Endothelial cell of umbilical vein (primary cell): ENCODE results near the gene MAP6D1. TPM values are rescaled to one million over a fixed set of nuclear protein-coding genes. Genes with fewer than 3 reads are reported as not detected.

Source experiments
- BruUV-seq: library from RNA; stranded (reverse); fragments of 400-500 nt; replicated peaks from 2 replicates; lab custom pipeline; 2021; lab: Mats Ljungman, UMichigan
- CTCF ChIA-PET: fragments of 300-600, 350-600 bp; sonication (Branson Sonifier 250); formaldehyde crosslinking; loops from one replicate; lab custom pipeline; 2021; ENCODE audit warnings: antibody characterized with exemption, inconsistent platforms; lab: Charles Lee
- POLR2A ChIA-PET: fragments of 300-600, 350-600 bp; sonication (Branson Sonifier 250); formaldehyde crosslinking; loops from one replicate; lab custom pipeline; 2021; ENCODE audit warnings: antibody characterized with exemption, inconsistent platforms; lab: Charles Lee
- DNase-seq: peaks from one replicate; pipeline ENCODE4 v3.0.0-alpha.2; 2011; ENCODE audit warnings: low read depth, low spot score
- FAIRE-seq: peaks from 2 replicates; lab custom pipeline; 2011; peaks lifted over from hg19 to GRCh38; lab: Jason Lieb, UNC
- H2AFZ ChIP-seq: 2 replicates; pipeline ENCODE4 v1.6.0; 2012; ENCODE audit warnings: low read depth, low read length, control low read depth, inconsistent platforms
- H3K27ac ChIP-seq: 2 replicates; pipeline ENCODE4 v1.5.1; 2011; ENCODE audit warnings: low read depth, mild to moderate bottlenecking, control low read depth, low read length, moderate library complexity; ENCODE audit not compliant: insufficient read depth
- H3K27me3 ChIP-seq, 2 experiments: 2 replicates each; pipeline versions ENCODE4 v1.6.0 to v1.6.1; 2011; ENCODE audit warnings: low read length in 2 of 2, mixed read lengths in 1 of 2; ENCODE audit not compliant: control insufficient read depth in 2 of 2, insufficient read depth in 2 of 2
- H3K36me3 ChIP-seq, 2 experiments: 2 replicates in 1 of 2; 3 replicates in 1 of 2; pipeline ENCODE4 v1.5.1; 2011; ENCODE audit warnings: low read length in 2 of 2, mild to moderate bottlenecking in 1 of 2, moderate library complexity in 1 of 2; ENCODE audit not compliant: control insufficient read depth in 2 of 2, insufficient read depth in 2 of 2; ENCODE audit errors: extremely low read depth in 1 of 2
- H3K4me1 ChIP-seq: 3 replicates; pipeline ENCODE4 v1.5.1; 2011; ENCODE audit warnings: mild to moderate bottlenecking, low read length; ENCODE audit not compliant: control insufficient read depth, insufficient read depth; ENCODE audit errors: extremely low read depth
- H3K4me2 ChIP-seq: 2 replicates; pipeline ENCODE4 v1.6.1; 2011; ENCODE audit warnings: low read length, control low read depth, mixed read lengths; ENCODE audit not compliant: insufficient read depth
- H3K4me3 ChIP-seq, 3 experiments: fragments of 200-600 bp in 1 of 3; sonication (generic), shearing (Covaris generic) in 1 of 3; replicated peaks in 1 of 3; 2 replicates each; pipeline ENCODE4 v1.5.1; 2011 to 2016; ENCODE audit warnings: control low read depth in 3 of 3, low read length in 3 of 3, mild to moderate bottlenecking in 2 of 3, inconsistent platforms in 1 of 3, low read depth in 1 of 3, moderate library complexity in 1 of 3; ENCODE audit not compliant: insufficient read depth in 1 of 3
- H3K79me2 ChIP-seq: 2 replicates; pipeline ENCODE4 v1.6.0; 2012; ENCODE audit warnings: low read length, inconsistent platforms; ENCODE audit not compliant: control insufficient read depth, insufficient read depth
- H3K9ac ChIP-seq: replicated peaks from 2 replicates; pipeline ENCODE3; 2011; ENCODE audit warnings: low read length, control low read depth; ENCODE audit not compliant: insufficient read depth; ENCODE audit errors: extremely low read depth
- H3K9me1 ChIP-seq: replicated peaks from 3 replicates; pipeline ENCODE4 v1.6.0; 2011; ENCODE audit warnings: mild to moderate bottlenecking, low read length; ENCODE audit not compliant: control insufficient read depth, insufficient read depth; ENCODE audit errors: extremely low read depth
- H3K9me3 ChIP-seq: replicated peaks from 2 replicates; pipeline ENCODE4 v1.5.1; 2012; ENCODE audit warnings: low read length, inconsistent platforms; ENCODE audit not compliant: control insufficient read depth, insufficient read depth
- H4K20me1 ChIP-seq: replicated peaks from 2 replicates; pipeline ENCODE3; 2011; ENCODE audit warnings: mild to moderate bottlenecking, low read length; ENCODE audit not compliant: control insufficient read depth, insufficient read depth; ENCODE audit errors: extremely low read depth
- CTCF ChIP-seq, 2 donors: IDR thresholded peaks; 1 replicate in 1 of 2; 2 replicates in 1 of 2; pipeline ENCODE4 v1.5.1; 2011; ENCODE audit warnings: low read length in 2 of 2, mild to moderate bottlenecking in 2 of 2, moderate library complexity in 2 of 2, control low read depth in 1 of 2, inconsistent platforms in 1 of 2, low read depth in 1 of 2; ENCODE audit not compliant: insufficient read depth in 1 of 2; ENCODE audit errors: extremely low read depth in 1 of 2
- EZH2 ChIP-seq: IDR thresholded peaks from 2 replicates; pipeline ENCODE4 v1.6.1; 2012; ENCODE audit warnings: borderline replicate concordance, low read depth, mild to moderate bottlenecking, moderate library complexity, low read length, inconsistent platforms; ENCODE audit not compliant: severe bottlenecking
- FOS ChIP-seq: IDR thresholded peaks from 2 replicates; pipeline ENCODE4 v1.6.1; 2011; ENCODE audit warnings: mild to moderate bottlenecking, low read length, moderate library complexity, borderline replicate concordance; ENCODE audit not compliant: insufficient read depth
- GATA2 ChIP-seq: IDR thresholded peaks from 2 replicates; pipeline ENCODE4 v1.7.0; 2011; ENCODE audit warnings: low read depth, mild to moderate bottlenecking, moderate library complexity, mixed read lengths, low read length; ENCODE audit not compliant: insufficient read length, insufficient read depth
- JUN ChIP-seq: IDR thresholded peaks from 2 replicates; pipeline ENCODE4 v1.6.1; 2011; ENCODE audit warnings: borderline replicate concordance, low read depth; ENCODE audit not compliant: insufficient read length, insufficient read depth
- MAX ChIP-seq: IDR thresholded peaks from 2 replicates; pipeline ENCODE4 v1.6.1; 2011; ENCODE audit not compliant: insufficient read depth, insufficient read length
- MYC ChIP-seq: IDR thresholded peaks from one replicate; pipeline ENCODE4 v1.6.1; 2011; ENCODE audit warnings: mild to moderate bottlenecking, low read depth, low read length
- POLR2A ChIP-seq: IDR thresholded peaks from 2 replicates; pipeline ENCODE4 v1.6.1; 2012; ENCODE audit warnings: low read depth, mild to moderate bottlenecking, control low read depth, low read length
- POLR2AphosphoS5 ChIP-seq: IDR thresholded peaks from 2 replicates; pipeline ENCODE4 v1.6.1; 2012; ENCODE audit warnings: low read depth, mild to moderate bottlenecking, control low read depth, low read length, moderate library complexity; ENCODE audit not compliant: insufficient read depth
- dilution Hi-C: fragments of 300-500 bp; cut with MboI; formaldehyde crosslinking; loops from one replicate; pipeline ENCODE4 v1.15.0; 2019; ENCODE audit warnings: low sequenced_read_pairs; ENCODE audit not compliant: extremely low pct_ligation_motif_present
- intact Hi-C: fragments of 100-400 bp; cut with micrococcal nuclease; formaldehyde crosslinking; loops from one replicate; pipeline ENCODE4 v1.10.0; 2022
- polyA plus RNA-seq, 4 experiments: library from polyadenylated mRNA; depleted of rRNA in 3 of 4; stranded (reverse) in 3 of 4; unstranded in 1 of 4; fragments of >200 nt; gene quantifications; 2 replicates each; pipeline versions ENCODE4 v1.2.1 to v1.2.3, GENCODE V29; 2011 to 2012; ENCODE audit warnings: missing spikeins in 1 of 4
- total RNA-seq: library from RNA; stranded (reverse); gene quantifications from 2 replicates; pipeline ENCODE4 v1.2.3, GENCODE V29; 2021

Gene MAP6D1
- total and polyA plus RNA-seq, 2 donors (not counting 3 experiments of a cell fraction or from before 2014, with no cell fraction given), result 2.4 to 3.5 TPM

DNA sequence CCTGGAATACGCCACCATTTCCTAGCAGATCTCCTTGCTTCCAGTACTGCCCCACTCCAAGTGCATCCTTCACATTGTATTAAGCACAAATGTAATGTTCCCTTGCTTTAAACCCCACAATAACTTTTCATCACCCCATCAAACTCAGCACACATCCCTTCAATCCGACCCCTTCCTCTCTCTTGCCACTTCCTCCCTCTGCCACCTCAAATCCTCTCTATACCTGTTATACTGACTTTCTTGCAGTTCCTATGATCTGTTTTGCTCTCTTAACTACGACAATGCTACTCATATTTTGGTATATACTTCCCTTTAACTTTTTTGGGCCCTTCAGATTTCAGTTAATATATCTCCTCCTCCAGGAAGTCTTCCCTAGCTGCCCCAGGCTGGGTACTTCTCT is 45.2 kb upstream of the MAP6D1 start:
- Histone ChIP-seq H2AFZ (no peak overlapping the region), H3K27ac (no peak overlapping the region), H3K9me1 (no peaks in the 10 kb centered on the region), H3K36me3 (peaks cover 0 to under 1% of the 10 kb centered on the region in 2 experiments), H3K9me3 (no peaks in the 10 kb centered on the region), H3K27me3 (no peaks in the 10 kb centered on the region), H4K20me1 (no peaks in the 10 kb centered on the region), H3K9ac (no peak overlapping the region), H3K4me3 (no peak overlapping the region), H3K4me2 (no peak overlapping the region), H3K79me2 (peaks cover 37% of the 10 kb centered on the region), H3K4me1 (no peaks in the 10 kb centered on the region)
- intact Hi-C loops, result no loop called here
- dilution Hi-C loops, result no loop called here
- BruUV-seq, result no TSS peak
- ChIA-PET POLR2A (no interaction called here), CTCF (no interaction called here)
- TF ChIP-seq POLR2A (no peak), EZH2 (no peak), GATA2 (no peak), JUN (no peak), CTCF (IDR thresholded peaks at IDR 0.05; ENCODE audit: extremely low read depth in 1 of 2, insufficient read depth in 1 of 2, low read depth in 1 of 2, low read length in 2 of 2) (no peak), MAX (no peak), POLR2AphosphoS5 (no peak), MYC (no peak), FOS (no peak)
- DNase-seq (no peak), FAIRE-seq (no peak)
